ENCODE data around the gene JUNB. TPM values are rescaled to one million over a fixed set of nuclear protein-coding genes. Genes with fewer than 3 reads are reported as not detected.

The JUNB gene
- total RNA-seq, 1 experiment from 2014 or later: 49.7 TPM

DNA sequence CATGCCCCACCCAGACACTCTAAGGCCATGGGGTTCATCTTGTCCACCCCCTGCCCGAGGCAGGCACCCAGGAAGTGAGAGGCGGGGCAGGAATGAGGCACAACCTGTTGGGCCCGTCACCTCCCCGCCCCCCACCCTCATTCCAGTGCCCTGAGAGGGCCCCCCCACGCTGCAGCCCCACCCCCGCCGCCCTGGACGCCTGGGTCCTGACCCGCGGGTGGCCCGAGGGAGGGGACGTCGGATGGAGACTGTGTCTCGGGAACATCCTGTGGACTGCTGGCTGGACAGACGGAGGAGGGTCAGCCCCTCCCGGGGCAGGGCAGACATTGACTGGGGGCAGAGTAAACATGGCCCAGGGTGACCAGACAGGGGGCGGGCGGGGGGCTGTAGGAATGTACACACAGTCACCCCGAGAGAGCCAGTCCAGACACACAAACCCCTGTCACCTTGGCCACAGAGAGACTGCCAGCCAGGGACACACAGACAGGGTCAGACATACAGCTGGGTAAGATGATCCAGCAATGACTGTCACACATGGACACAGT is 7.4 kb upstream of the JUNB start:
- Histone ChIP-seq H3K4me1 (ENCODE audit: control insufficient read depth, insufficient read depth, low read length) (peaks cover 56% of the 10 kb centered on the region), H3K9me3 (ENCODE audit: control insufficient read depth, insufficient read depth, low read depth, low read length) (no peaks in the 10 kb centered on the region), H3K27ac (ENCODE audit: low read length) (peak overlapping the region; percentile 79), H3K27me3 (ENCODE audit: control insufficient read depth, insufficient read depth, low read length) (no peaks in the 10 kb centered on the region), H3K36me3 (ENCODE audit: control insufficient read depth, insufficient read depth, low read length) (no peaks in the 10 kb centered on the region), H3K4me3 (ENCODE audit: low read depth in 2 of 2, low read length in 2 of 2) (no peak overlapping the region)
- TF ChIP-seq, protein P1, sequence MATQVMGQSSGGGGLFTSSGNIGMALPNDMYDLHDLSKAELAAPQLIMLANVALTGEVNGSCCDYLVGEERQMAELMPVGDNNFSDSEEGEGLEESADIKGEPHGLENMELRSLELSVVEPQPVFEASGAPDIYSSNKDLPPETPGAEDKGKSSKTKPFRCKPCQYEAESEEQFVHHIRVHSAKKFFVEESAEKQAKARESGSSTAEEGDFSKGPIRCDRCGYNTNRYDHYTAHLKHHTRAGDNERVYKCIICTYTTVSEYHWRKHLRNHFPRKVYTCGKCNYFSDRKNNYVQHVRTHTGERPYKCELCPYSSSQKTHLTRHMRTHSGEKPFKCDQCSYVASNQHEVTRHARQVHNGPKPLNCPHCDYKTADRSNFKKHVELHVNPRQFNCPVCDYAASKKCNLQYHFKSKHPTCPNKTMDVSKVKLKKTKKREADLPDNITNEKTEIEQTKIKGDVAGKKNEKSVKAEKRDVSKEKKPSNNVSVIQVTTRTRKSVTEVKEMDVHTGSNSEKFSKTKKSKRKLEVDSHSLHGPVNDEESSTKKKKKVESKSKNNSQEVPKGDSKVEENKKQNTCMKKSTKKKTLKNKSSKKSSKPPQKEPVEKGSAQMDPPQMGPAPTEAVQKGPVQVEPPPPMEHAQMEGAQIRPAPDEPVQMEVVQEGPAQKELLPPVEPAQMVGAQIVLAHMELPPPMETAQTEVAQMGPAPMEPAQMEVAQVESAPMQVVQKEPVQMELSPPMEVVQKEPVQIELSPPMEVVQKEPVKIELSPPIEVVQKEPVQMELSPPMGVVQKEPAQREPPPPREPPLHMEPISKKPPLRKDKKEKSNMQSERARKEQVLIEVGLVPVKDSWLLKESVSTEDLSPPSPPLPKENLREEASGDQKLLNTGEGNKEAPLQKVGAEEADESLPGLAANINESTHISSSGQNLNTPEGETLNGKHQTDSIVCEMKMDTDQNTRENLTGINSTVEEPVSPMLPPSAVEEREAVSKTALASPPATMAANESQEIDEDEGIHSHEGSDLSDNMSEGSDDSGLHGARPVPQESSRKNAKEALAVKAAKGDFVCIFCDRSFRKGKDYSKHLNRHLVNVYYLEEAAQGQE (IDR thresholded peaks at IDR 0.05; ENCODE audit: insufficient read depth in 1 of 2, low read depth in 2 of 2, low read length in 1 of 2): no peak
- no peak for TF ChIP-seq TCF7L2 (IDR thresholded peaks at IDR 0.05; ENCODE audit: low read depth, low read length)
- no peak for TF ChIP-seq POLR2AphosphoS5 (IDR thresholded peaks at IDR 0.05; ENCODE audit: low read depth, low read length)
- TF ChIP-seq CTCF (IDR thresholded peaks at IDR 0.05): no peak
- no peak for TF ChIP-seq SIN3A (IDR thresholded peaks at IDR 0.05; ENCODE audit: borderline replicate concordance, insufficient read depth, low read depth, low read length)
- in situ Hi-C loops (cut with HindIII; ENCODE audit: low pct_unique_long_range_greater_than_20kb, low sequenced_read_pairs) (no loop called here), intact Hi-C loops (cut with micrococcal nuclease; ENCODE audit: unreplicated experiment) (no loop called here)
- POLR2A ChIA-PET: interaction anchor here (0.6 kb wide), 1 partner anchor 8 kb away, joined by 4 read pairs; no protein-coding TSS in a partner anchor
- no TSS peak for BruUV-seq (replicated peaks)
- ATAC-seq: no peak
- no peak for DNase-seq (ENCODE audit: low read depth, low spot score)
- CTCF ChIA-PET: no interaction called here

DNA sequence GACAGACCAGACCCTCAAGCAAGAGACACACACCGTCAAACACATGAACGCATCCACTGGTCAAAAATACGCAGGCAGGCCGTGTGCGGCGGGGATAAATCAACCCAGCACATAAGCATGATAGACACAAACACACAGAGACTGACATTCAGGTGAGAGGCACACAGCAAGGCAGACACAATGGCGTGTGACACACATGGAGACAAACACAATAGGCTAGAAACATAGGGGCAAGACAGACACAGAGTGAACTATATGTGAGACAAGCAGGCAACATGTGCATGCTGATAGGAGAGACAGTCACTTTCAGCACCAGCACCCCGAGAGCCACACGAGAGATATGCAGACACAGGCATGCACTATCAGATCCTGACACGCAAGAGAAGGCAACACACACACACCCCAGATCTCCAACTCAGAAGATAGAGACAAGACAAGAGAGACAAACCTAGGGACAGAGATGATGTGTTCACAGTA is 6.9 kb upstream of the JUNB start:
- Histone ChIP-seq H3K27ac (ENCODE audit: low read length) (peak overlapping the region; percentile 12), H3K4me1 (ENCODE audit: control insufficient read depth, insufficient read depth, low read length) (peaks cover 54% of the 10 kb centered on the region), H3K27me3 (ENCODE audit: control insufficient read depth, insufficient read depth, low read length) (no peaks in the 10 kb centered on the region), H3K36me3 (ENCODE audit: control insufficient read depth, insufficient read depth, low read length) (no peaks in the 10 kb centered on the region), H3K4me3 (ENCODE audit: low read depth in 2 of 2, low read length in 2 of 2) (no peak overlapping the region), H3K9me3 (ENCODE audit: control insufficient read depth, insufficient read depth, low read depth, low read length) (no peaks in the 10 kb centered on the region)
- POLR2A ChIA-PET: no interaction called here
- BruUV-seq (replicated peaks): no TSS peak
- no peak for ATAC-seq
- TF ChIP-seq CTCF (IDR thresholded peaks at IDR 0.05) (no peak), TCF7L2 (IDR thresholded peaks at IDR 0.05; ENCODE audit: low read depth, low read length) (no peak), SIN3A (IDR thresholded peaks at IDR 0.05; ENCODE audit: borderline replicate concordance, insufficient read depth, low read depth, low read length) (no peak), POLR2AphosphoS5 (IDR thresholded peaks at IDR 0.05; ENCODE audit: low read depth, low read length) (no peak)
- TF ChIP-seq, protein P1 (IDR thresholded peaks at IDR 0.05; ENCODE audit: insufficient read depth in 1 of 2, low read depth in 2 of 2, low read length in 1 of 2): no peak
- no peak for DNase-seq (ENCODE audit: low read depth, low spot score)
- intact Hi-C loops (cut with micrococcal nuclease; ENCODE audit: unreplicated experiment) (no loop called here), in situ Hi-C loops (cut with HindIII; ENCODE audit: low pct_unique_long_range_greater_than_20kb, low sequenced_read_pairs) (no loop called here)
- CTCF ChIA-PET: no interaction called here
